GM19324 (cell line): ENCODE data around the gene CTBP2.
"Not testable (repeated sequence)": the region's sequence is repeated elsewhere in the genome, so short reads cannot be mapped to it uniquely, and the experiment has no call there.

Experiments used
- ATAC-seq: cut with Tn5 transposase; IDR thresholded peaks from one replicate; pipeline ENCODE4 v1.9.1; 2021; ENCODE audit warnings: mild to moderate bottlenecking, moderate library complexity; ENCODE audit not compliant: unreplicated experiment, low FRiP score

The CTBP2 gene

GRCh38 chr10:125093974-125094705 is 66.2 kb downstream of the CTBP2 start:
- no peak for ATAC-seq

GRCh38 chr10:125093199-125093973 is 67.0 kb downstream of the CTBP2 start:
- ATAC-seq: no peak

- ATAC-seq: no peak
Observed at GRCh38 chr10:125092564-125093031, 67.8 kb downstream of the CTBP2 start.

GRCh38 chr10:125091891-125092290 is 68.5 kb downstream of the CTBP2 start:
- ATAC-seq: no peak

DNA sequence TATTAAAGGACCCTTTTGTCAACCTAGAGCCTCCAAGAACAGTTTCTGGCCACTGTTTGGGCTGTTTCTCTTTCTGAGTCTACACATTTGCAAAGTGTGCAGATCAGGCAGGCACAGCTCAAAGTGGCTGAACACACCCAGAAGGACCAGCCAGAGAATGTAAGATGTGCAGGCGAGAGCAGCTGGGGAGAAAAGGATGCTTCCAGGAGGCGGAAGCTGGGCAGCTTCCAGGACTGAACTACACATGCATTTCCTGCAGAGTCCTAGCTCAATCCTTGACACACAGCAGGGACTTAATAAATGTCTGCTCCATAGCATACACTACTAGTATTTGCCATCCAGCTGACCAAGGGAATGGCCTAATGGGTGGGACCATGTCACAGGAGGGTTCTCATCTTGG is 70.9 kb downstream of the CTBP2 start:
- ATAC-seq: no peak

DNA sequence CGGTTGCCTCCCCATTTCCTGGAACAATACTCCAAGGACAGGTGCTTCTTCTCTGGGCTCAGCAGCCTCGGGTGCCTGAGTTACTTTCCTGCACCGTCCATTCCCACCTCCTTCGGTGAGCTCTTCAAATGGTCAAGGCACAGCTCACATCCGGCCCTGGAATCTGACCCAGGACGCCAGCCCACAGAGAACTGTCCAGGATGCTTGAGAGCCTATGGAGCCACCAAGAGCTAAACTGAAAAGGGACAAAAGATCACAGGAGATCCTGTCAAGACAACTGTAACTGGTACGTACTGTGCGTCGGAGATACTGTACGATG is 72.5 kb downstream of the CTBP2 start:
- no peak for ATAC-seq

DNA sequence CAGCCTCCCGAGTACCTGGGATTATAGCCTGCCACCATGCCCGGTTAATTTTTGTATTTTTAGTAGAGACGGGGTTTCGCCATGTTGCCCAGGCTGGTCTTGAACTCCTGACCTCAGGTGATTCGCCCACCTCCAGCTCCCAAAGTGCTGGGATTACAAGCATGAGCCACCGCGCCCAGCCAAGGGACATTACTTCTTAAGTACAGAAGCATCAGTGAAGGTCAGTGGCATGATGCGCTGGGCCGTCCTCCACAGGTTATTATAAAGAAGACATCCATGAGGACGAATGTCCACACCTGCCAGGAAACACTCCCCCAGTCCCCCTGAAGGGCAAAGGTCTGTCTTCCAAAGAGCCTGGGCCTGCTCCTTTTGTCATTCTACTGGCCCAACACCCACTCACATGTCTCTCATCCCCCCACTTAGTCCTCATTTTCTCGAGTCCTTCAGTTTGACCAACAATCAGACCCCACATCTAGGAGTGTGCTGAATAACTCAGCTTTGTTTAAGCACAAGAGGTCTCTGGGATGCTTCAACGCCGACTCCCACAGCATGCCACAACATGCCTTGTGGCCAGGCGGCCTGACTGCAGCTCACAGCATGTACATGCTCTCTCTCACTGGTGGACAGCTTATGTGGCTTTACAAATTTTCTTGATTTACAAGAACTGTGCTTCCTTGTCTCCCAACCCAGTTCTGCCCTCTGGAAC is 73.0 kb downstream of the CTBP2 start:
- ATAC-seq: no peak

DNA sequence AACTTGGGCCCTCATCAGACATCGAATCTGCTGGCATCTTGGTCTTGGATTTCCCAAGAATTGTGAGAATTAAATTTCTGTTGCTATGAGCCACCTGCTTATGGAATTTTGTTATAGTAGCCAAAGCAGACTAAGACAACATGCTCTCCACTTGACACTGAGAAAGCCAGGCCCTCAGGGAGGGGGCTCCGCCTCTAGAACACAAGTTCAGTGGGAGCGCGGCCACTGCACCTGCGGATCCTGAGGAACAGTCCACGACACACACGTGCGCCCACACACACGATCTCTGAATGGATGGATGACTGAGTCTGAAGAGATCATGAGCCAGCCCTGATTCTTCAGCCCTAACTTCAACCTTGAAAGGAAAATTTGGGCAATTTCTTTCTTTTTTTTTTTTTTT is 73.7 kb downstream of the CTBP2 start:
- no peak for ATAC-seq

DNA sequence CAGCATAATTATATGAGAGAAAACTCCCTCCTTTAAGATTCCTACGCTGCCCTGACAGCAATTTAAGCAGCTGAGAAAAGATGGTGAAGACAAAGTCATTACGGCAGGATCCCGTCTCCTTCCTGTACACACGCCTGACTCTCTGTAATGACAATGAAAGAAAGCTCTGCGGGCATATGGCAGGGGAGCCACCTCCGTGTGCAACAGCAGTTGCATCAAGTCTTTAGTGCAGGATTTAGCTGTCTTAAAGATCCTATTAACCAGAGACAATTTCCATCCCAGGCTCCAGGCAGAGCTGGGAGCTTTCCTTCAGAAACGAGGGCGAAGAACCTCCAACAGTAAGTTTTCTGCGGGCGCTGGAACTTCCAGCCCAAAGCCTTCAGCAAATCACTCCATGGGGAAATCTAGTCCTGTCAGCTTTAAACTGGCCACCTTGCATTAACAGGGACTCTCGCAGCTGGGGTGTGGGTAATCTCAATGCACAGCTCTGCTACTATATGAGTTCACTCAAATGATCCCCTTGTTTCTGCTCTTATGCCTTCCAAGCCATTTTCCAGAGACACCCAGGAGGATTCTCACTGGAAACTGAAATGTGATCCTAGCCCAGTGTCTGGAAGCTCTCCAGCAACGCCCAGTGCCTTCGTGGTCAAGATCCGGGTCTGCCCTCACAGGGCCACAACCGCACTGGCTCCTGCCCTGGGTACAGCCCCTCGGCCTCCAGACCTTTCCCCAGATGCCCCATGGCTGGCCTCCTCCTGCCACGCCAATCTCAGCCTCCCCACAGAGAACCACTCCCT is 74.9 kb downstream of the CTBP2 start:
- no peak for ATAC-seq

- ATAC-seq: no peak
Observed at GRCh38 chr10:125084614-125085257, 75.6 kb downstream of the CTBP2 start.

GRCh38 chr10:125084191-125084613 is 76.2 kb downstream of the CTBP2 start:
- no peak for ATAC-seq

- ATAC-seq: no peak
Observed at GRCh38 chr10:125083576-125083920, 76.8 kb downstream of the CTBP2 start.

DNA sequence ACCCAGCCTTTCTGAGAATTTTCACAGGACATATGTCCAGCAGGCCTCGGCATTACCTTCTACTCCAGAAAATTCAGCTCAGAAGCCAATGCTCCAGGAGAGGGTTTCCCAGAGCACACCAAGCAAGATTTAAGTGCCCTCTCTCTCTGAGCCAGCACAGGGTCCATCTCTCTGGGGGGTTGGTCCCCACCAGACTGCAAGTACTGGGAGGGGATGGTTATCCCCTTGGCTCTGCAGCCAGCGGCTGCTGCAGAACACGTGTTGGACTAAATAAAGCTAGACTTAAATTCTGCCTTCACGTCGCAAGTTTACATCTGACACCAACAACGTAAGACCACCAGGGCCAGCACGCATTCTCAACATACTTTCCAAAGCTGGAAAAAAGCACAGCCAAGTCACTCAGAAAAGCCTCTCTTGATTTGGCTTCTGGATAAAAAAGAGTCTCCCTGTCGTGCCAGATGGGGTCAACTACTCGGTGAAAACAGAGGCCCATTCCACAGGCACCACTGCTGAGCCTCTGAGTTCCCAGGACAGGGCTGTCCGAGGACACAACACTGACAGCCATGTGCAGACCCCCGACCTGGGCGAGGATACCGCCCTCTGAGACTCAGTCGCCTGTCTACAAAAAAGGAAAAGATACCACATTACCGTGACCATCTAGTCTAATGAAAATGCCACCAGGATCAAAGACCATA is 77.3 kb downstream of the CTBP2 start:
- ATAC-seq: no peak

GRCh38 chr10:125082471-125082870 is 77.9 kb downstream of the CTBP2 start:
- not testable (repeated sequence) for ATAC-seq

GRCh38 chr10:125081931-125082330 is 78.4 kb downstream of the CTBP2 start:
- ATAC-seq: no peak

GRCh38 chr10:125080984-125081383 is 79.4 kb downstream of the CTBP2 start:
- ATAC-seq: no peak

GRCh38 chr10:125080296-125080695 is 80.1 kb downstream of the CTBP2 start:
- ATAC-seq: no peak

- ATAC-seq: no peak
Observed at GRCh38 chr10:125079091-125079600, 81.2 kb downstream of the CTBP2 start.

DNA sequence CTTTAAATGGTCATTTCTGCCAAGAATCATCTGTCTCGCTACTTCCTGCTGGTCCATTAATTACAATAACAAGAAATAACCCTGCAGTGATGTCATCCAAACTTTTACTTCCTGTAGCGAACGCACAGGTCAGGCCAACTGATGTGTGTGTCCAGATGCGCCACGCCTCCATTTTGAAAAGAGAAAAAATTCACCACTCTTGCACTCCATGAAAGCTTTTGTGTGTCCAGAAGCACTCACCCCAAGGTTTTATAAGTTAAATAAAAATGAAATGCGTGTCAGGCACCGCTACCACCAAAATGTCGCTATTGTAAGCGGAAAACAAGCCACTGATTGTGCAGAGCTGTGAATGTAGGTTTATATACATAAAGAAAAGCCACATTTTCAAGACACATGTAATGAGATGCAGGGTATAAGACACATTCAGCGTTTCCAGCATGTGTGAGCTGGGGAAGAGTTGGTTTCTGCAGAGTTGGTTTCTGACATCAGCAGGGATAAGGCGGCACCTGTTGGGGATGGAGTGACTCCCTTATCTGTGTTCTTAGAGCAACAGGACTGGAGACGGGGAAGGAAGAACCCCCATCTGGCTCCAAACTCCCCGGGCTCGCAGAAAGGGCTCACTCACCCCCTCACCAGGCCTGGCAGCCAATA is 83.3 kb downstream of the CTBP2 start:
- ATAC-seq: no peak
